Measurements from ENCODE around the gene KASH5.

Gene KASH5

GRCh38 chr19:49462492-49462891, 74.4 kb downstream of the KASH5 start:
- no peak for DNase-seq

- no peak for DNase-seq
Measured at GRCh38 chr19:49463960-49464740, 76.1 kb downstream of the KASH5 start.

GRCh38 chr19:49465371-49465770, 77.3 kb downstream of the KASH5 start:
- DNase-seq: no peak

Data from GF-D8 (cell line).